ENCODE results near the gene MXI1.

The MXI1 gene

DNA sequence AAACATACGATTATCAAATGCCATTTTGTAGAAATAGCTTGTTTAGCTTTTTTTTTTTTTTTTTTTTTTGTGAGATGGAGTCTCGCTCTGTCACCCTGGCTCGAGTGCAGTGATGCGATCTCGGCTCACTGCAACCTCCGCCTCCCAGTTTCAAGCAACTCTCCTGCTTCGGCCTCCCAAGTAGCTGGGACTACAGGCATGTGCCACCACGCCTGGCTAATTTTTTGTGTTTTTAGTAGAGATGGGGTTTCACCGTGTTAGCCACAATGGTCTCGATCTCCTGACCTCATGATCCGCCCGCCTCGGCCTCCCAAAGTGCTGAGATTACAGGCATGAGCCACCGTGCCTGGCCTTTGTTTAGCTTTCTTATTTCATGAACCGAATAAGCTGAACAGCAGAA lies 65.6 kb downstream of the MXI1 start:
- in situ Hi-C loops (cut with MboI; ENCODE audit: low sequenced_read_pairs) = loop anchor here (25.0 kb wide), 1 partner anchor 386 kb away; no protein-coding TSS in a partner anchor

- in situ Hi-C loops (cut with MboI; ENCODE audit: low sequenced_read_pairs) = loop anchor here (25.0 kb wide), 1 partner anchor 386 kb away; no protein-coding TSS in a partner anchor
Observed at GRCh38 chr10:110273474-110273873, 66.1 kb downstream of the MXI1 start.

DNA sequence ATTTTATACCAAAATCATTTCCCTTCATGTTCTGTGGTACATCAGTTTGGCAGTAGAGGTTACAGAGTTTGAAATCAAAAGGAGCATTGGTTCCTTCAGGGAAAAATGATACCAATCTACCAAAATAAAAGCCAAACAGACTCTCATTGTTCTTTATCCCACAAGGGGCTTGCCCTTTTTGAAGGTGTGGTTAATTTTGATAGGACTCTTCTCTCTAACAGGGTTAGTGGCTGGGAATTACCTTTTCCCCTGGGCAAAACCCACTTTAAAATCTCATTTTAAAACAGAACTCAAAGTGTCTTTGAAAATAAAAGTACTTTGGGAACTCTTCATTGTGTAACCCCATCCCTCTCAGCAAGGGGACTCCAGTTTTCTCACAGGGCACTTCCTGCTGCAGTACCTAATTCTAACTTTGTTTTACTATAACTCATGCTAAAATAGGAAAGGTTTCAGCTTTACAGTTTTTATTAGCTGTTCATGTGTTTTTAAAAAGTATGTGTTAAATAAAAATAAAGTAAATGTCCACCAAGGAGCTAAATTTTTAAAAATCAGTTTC lies 66.7 kb downstream of the MXI1 start:
- in situ Hi-C loops (cut with MboI; ENCODE audit: low sequenced_read_pairs) = loop anchor here (25.0 kb wide), 1 partner anchor 387 kb away; no protein-coding TSS in a partner anchor

DNA sequence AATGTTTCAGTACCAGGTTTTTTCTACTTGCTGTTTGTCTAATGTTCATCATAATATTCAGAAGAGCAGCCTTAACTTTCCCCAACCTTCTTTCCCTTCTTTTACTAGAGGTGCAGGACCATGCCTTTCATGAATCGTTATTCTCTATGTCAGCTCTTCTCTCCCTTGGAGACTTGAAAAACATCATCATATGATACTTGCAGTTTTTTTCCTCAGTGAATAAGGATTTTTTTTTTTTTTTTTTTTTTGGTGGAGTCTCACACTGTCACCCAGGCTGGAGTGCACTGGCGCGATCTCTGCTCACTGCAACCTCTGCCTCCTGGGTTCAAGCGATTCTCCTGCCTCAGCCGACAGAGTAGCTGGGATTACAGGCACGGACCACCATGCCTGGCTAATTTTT lies 67.2 kb downstream of the MXI1 start:
- in situ Hi-C loops (cut with MboI; ENCODE audit: low sequenced_read_pairs) = loop anchor here (25.0 kb wide), 1 partner anchor 387 kb away; no protein-coding TSS in a partner anchor

- in situ Hi-C loops (cut with MboI; ENCODE audit: low sequenced_read_pairs) = no loop called here
Observed at GRCh38 chr10:110275128-110275729, 67.8 kb downstream of the MXI1 start.

DNA sequence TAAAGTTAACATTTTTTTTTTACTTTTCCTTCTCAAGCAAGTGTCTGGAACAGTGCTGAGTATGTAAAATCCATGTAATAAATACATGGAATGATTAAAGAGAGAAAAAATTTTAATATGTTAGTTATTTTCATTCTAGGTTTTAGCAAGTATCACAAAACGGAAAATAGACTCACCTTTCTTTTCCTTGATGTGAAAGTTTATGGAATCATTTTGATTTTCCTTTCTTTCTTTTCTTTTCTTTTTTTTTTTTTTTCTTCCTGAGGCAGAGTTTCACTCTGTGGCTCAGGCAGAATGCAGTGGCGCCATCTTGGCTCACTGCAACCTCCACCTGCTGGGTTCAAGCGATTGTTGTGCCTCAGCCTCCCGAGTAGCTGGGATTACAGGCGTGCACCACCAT lies 69.2 kb downstream of the MXI1 start:
- in situ Hi-C loops (cut with MboI; ENCODE audit: low sequenced_read_pairs) = no loop called here

DNA sequence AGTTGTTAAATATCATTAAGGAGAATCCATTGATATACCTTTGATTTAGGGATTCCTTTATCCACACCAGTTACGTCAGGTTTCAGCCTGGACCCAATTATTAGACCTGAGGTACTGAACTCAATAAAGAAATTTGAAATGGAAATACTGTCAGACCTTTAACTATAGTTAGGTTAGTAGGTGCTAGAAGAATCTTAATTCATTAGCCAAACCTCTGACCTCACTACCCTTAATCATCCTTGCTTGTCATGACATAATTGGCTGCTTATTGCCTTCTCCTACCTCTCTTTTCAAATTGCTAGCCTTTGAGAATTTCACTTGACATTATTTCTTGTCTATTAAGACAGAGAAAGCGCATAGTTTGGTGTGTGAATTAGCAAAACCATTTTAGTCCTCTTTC lies 70.2 kb downstream of the MXI1 start:
- in situ Hi-C loops (cut with MboI; ENCODE audit: low sequenced_read_pairs) = no loop called here

DNA sequence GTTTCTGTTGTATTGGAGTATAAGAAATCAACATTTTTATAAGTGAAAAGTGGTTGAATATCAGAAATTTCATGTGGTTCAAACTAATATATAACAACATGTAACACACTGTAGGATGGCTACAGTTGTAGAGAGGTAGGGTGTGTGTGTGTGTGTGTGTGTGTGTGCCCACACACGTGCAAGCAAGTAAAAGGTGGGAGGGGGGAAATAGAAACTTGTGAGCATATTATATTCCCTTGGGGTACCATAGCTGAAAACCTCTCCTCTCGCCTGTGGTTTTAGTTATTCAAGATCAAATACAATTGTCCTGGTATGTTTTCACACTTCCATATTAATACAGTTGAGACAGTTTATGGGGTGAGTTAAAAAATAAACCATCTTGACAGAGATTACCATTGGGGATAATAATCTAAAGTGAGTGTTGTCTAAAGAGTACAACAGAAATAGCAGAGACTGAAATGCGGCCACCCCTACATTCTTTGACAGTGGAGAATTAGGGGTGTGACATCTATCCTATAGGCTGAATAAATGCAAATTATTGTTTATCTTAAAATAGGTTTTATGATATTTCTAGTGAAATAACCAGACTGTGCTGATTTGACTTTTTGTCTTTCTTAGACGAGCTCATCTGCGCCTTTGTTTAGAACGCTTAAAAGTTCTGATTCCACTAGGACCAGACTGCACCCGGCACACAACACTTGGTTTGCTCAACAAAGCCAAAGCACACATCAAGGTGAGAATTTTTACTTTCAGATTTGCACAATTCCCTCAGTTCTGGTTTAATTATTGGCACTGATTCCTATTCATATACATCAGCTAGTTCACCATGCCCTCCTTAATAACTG lies 71.4 kb downstream of the MXI1 start:
- in situ Hi-C loops (cut with MboI; ENCODE audit: low sequenced_read_pairs) = no loop called here

- in situ Hi-C loops (cut with MboI; ENCODE audit: low sequenced_read_pairs) = no loop called here
Observed at GRCh38 chr10:110279407-110279986, 72.1 kb downstream of the MXI1 start.

- in situ Hi-C loops (cut with MboI; ENCODE audit: low sequenced_read_pairs) = loop anchor here (10.0 kb wide), 1 partner anchor 149 kb away; no protein-coding TSS in a partner anchor
Observed at GRCh38 chr10:110284262-110284661, 76.9 kb downstream of the MXI1 start.

GRCh38 chr10:110285501-110285900 lies 78.1 kb downstream of the MXI1 start:
- in situ Hi-C loops (cut with MboI; ENCODE audit: low sequenced_read_pairs) = loop anchor here (10.0 kb wide), 1 partner anchor 151 kb away; no protein-coding TSS in a partner anchor

- in situ Hi-C loops (cut with MboI; ENCODE audit: low sequenced_read_pairs) = loop anchor here (10.0 kb wide), 1 partner anchor 152 kb away; no protein-coding TSS in a partner anchor
Observed at GRCh38 chr10:110286841-110287240, 79.4 kb downstream of the MXI1 start.

DNA sequence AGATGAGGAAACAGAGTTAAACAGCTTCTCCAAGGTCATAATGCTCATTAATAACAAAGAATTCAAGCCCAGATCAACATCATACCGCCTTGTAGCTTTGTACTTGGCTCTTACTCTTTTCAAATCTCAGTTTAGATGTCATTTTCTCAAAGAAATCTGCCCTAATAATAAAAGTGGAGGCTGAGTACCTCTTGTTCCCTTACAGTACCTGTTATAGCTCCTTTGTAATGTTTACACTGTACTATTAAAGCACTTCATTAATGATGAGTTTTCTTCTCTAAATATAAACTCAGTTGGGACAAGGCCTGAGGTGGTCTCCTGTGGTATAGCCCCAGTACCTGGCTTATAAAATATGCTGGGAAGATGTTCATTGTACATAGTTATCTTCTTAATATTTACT lies 89.6 kb downstream of the MXI1 start:
- in situ Hi-C loops (cut with MboI; ENCODE audit: low sequenced_read_pairs) = no loop called here

DNA sequence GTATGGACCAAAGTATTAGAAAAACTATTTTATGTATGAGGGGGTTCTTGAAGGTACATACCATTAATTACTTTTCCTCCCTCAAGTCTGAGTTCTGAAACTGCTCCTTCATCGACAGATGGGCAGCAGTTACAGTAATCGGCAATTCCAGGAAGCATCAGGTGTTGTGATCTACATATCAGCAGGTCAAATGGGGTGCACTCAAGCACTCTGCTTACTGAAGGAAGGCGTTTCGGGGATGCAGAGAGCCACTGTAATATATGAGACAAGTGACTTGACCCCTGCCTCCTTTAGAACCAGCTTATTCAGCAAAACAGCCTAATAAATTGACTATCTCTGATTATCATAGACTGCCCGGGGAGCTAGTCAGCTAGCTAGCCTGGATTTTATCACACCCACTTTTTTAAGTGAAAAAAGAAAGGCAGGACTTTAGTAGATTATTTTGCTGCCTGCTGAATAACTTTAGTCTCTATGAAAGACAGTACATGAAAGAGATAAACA lies 93.1 kb downstream of the MXI1 start:
- in situ Hi-C loops (cut with MboI; ENCODE audit: low sequenced_read_pairs) = no loop called here

DNA sequence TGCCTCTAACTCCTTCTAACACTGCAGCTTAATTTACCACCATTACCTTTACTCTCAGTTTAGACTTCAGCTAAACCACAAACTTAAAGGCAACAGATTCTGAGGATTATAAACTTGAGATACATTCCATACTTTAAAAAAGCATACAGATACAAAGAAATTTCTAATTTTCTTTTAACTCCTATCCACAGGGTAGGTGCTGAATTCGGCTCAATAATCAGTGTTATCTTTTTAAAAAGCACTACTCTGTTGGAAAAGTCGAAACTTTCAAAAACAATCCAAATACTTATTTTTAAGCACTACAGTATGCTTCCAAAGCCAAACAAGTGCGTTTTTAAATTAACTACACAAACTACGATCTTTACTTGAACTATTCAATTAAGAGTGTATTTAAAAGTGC lies 96.3 kb downstream of the MXI1 start:
- in situ Hi-C loops (cut with MboI; ENCODE audit: low sequenced_read_pairs) = no loop called here

DNA sequence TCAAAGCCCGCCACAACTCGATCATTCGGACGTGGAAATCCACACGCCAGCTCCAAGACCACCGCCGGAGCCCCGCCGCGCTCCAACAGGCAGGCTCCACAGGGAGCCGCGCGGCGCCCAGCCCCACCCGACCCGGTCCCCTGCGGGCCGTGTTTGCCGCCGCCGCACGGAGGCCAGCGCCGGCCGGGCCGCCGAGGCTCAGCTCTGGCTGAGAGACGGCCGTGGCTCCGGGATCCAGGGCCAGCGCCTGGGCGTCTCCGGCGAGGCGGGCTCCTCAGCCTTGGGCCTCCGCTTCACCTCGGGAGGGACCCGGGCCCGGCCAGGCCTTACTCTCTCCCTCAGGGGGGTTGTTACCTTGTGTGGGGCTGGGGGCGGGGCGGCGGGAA lies 97.0 kb downstream of the MXI1 start:
- in situ Hi-C loops (cut with MboI; ENCODE audit: low sequenced_read_pairs) = no loop called here

DNA sequence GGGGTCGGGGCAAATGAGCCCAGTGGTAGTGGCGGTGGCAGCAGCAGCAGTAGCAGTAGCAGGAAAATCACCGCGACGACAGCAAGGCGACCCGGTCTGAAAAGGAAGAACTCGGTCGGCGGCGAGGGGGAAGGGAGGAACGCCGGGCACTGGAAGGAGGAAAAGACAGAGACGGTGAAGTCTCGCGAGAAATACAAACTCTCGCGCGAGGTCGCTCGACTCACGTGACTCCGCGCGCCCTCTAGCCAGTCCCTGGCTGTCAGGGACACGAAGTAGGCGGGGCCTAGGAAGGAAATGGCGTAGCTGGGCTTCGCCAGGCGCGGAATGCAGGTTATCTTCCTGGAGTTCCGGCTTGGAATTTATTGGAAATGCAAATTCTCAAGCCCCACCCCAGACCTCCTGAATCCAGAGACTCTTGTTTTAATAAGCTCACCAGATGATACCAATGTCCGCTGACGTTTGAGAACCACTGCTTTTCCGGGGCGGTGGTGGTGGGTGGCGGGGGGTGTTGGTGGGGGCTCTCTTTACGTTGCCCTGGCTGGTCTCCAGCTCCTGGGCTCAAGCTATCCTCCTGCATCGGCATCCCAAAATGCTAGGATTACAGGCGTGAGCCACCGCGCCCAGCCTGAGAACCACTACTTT lies 97.5 kb downstream of the MXI1 start, which contains the start of gene SMNDC1:
TSS of gene SMNDC1 (minus strand) at position 141 of the 642 bp plus-strand sequence. CDS start 1,333 bp downstream, outside the sequence.
- in situ Hi-C loops (cut with MboI; ENCODE audit: low sequenced_read_pairs) = no loop called here

- in situ Hi-C loops (cut with MboI; ENCODE audit: low sequenced_read_pairs) = no loop called here
Observed at GRCh38 chr10:110305767-110306451, 98.5 kb downstream of the MXI1 start.

- in situ Hi-C loops (cut with MboI; ENCODE audit: low sequenced_read_pairs) = no loop called here
Observed at GRCh38 chr10:110306452-110306768, 99.0 kb downstream of the MXI1 start.

- in situ Hi-C loops (cut with MboI; ENCODE audit: low sequenced_read_pairs) = no loop called here
Observed at GRCh38 chr10:110307805-110308204, 100.4 kb downstream of the MXI1 start.
